ENCODE measurements around the gene RIPOR2. TPM values are rescaled to one million over a fixed set of nuclear protein-coding genes. Genes with fewer than 3 reads are reported as not detected.

RIPOR2 gene
- total RNA-seq, 1 donor from 2014 or later = 1.6 TPM

- no peak for DNase-seq (ENCODE audit: low read depth)
Observed at GRCh38 chr6:24779416-24780016, 156.2 kb downstream of the RIPOR2 start.

GRCh38 chr6:24778878-24779277 is 156.9 kb downstream of the RIPOR2 start:
- no peak for TF ChIP-seq CTCF (conservative IDR thresholded peaks at IDR 0.05; ENCODE audit: low read depth, low read length)
- no peak overlapping the region for H3K4me3 ChIP-seq (ENCODE audit: low read depth, low read length)
- DNase-seq (ENCODE audit: low read depth) = no peak

More at GRCh38 chr6:24779416-24780016, 156.2 kb downstream of the RIPOR2 start:
- no peak for TF ChIP-seq CTCF (conservative IDR thresholded peaks at IDR 0.05; ENCODE audit: low read depth, low read length)
- H3K4me3 ChIP-seq (ENCODE audit: low read depth, low read length) = no peak overlapping the region

GRCh38 chr6:24778121-24778520 is 157.6 kb downstream of the RIPOR2 start:
- no peak overlapping the region for H3K4me3 ChIP-seq (ENCODE audit: low read depth, low read length)

GRCh38 chr6:24777227-24777626 is 158.5 kb downstream of the RIPOR2 start:
- no peak overlapping the region for H3K4me3 ChIP-seq (ENCODE audit: low read depth, low read length)
- no peak for DNase-seq (ENCODE audit: low read depth)
- no peak for TF ChIP-seq CTCF (conservative IDR thresholded peaks at IDR 0.05; ENCODE audit: low read depth, low read length)

More at GRCh38 chr6:24778121-24778520, 157.6 kb downstream of the RIPOR2 start:
- no peak for TF ChIP-seq CTCF (conservative IDR thresholded peaks at IDR 0.05; ENCODE audit: low read depth, low read length)
- no peak for DNase-seq (ENCODE audit: low read depth)

- no peak for TF ChIP-seq CTCF (conservative IDR thresholded peaks at IDR 0.05; ENCODE audit: low read depth, low read length)
- DNase-seq (ENCODE audit: low read depth) = no peak
- peak overlapping the region; percentile 68 for H3K4me3 ChIP-seq (ENCODE audit: low read depth, low read length)
Observed at GRCh38 chr6:24775520-24776058, 160.2 kb downstream of the RIPOR2 start.

- peak within 1 kb of the TSS; percentile 68 for H3K4me3 ChIP-seq (ENCODE audit: low read depth, low read length)
- no peak for DNase-seq (ENCODE audit: low read depth)
- no peak for TF ChIP-seq CTCF (conservative IDR thresholded peaks at IDR 0.05; ENCODE audit: low read depth, low read length)
Observed at GRCh38 chr6:24774696-24775519, 160.9 kb downstream of the RIPOR2 start, which contains the start of gene GMNN. Gene GMNN, plus strand, starts transcription at chr6:24774937. Its CDS starts 2,310 bp downstream, at chr6:24777247.

Measured in epithelial cell of proximal tubule (primary cell).